Nephron progenitor cell (in vitro differentiated cells): ENCODE results near the gene CFC1.
"Not testable (repeated sequence)": the region's sequence is repeated elsewhere in the genome, so short reads cannot be mapped to it uniquely, and the experiment has no call there.

Source experiments
- DNase-seq: peaks from one replicate; pipeline ENCODE4 v3.0.0; 2021
- H3K27ac Mint-ChIP-seq: 2 replicates; pipeline ENCODE4 v1.8.0; 2021; ENCODE audit warnings: mild to moderate bottlenecking, moderate library complexity, mixed read lengths
- H3K27me3 Mint-ChIP-seq: 2 replicates; pipeline ENCODE4 v1.8.0; 2021; ENCODE audit warnings: mild to moderate bottlenecking, low read depth, mixed read lengths; ENCODE audit not compliant: poor library complexity
- H3K36me3 Mint-ChIP-seq: 2 replicates; pipeline ENCODE4 v1.8.0; 2021; ENCODE audit warnings: low read depth, mixed read lengths
- H3K4me1 Mint-ChIP-seq: 2 replicates; pipeline ENCODE4 v1.8.0; 2021; ENCODE audit warnings: mixed read lengths
- H3K4me3 Mint-ChIP-seq: 2 replicates; pipeline ENCODE4 v1.8.0; 2021; ENCODE audit warnings: mild to moderate bottlenecking, moderate library complexity, mixed read lengths
- H3K9me3 Mint-ChIP-seq: 2 replicates; pipeline ENCODE4 v1.8.0; 2021; ENCODE audit warnings: mild to moderate bottlenecking, moderate library complexity, mixed read lengths

The CFC1 gene

GRCh38 chr2:130556441-130556840 lies 42.9 kb downstream of the CFC1 start:
- DNase-seq, H3K36me3 Mint-ChIP-seq, H3K4me1 Mint-ChIP-seq, H3K9me3 Mint-ChIP-seq, H3K27ac Mint-ChIP-seq, H3K4me3 Mint-ChIP-seq, H3K27me3 Mint-ChIP-seq: not testable (repeated sequence)

GRCh38 chr2:130554178-130554577 lies 45.2 kb downstream of the CFC1 start:
- H3K4me1 Mint-ChIP-seq = not testable (repeated sequence)

GRCh38 chr2:130549475-130549874 lies 49.9 kb downstream of the CFC1 start:
- H3K4me1 Mint-ChIP-seq, H3K36me3 Mint-ChIP-seq, H3K27me3 Mint-ChIP-seq, DNase-seq, H3K9me3 Mint-ChIP-seq, H3K4me3 Mint-ChIP-seq, H3K27ac Mint-ChIP-seq: not testable (repeated sequence)

More at GRCh38 chr2:130554178-130554577, 45.2 kb downstream of the CFC1 start:
- not testable (repeated sequence) for H3K27me3 Mint-ChIP-seq, H3K4me3 Mint-ChIP-seq, DNase-seq, H3K27ac Mint-ChIP-seq, H3K9me3 Mint-ChIP-seq, H3K36me3 Mint-ChIP-seq

- not testable (repeated sequence) for H3K27ac Mint-ChIP-seq, H3K36me3 Mint-ChIP-seq, DNase-seq, H3K4me3 Mint-ChIP-seq, H3K9me3 Mint-ChIP-seq, H3K4me1 Mint-ChIP-seq, H3K27me3 Mint-ChIP-seq
These were observed 51.0 kb downstream of the CFC1 start for GRCh38 chr2:130548418-130548817.

- not testable (repeated sequence) for H3K27ac Mint-ChIP-seq, H3K9me3 Mint-ChIP-seq, H3K36me3 Mint-ChIP-seq, H3K4me1 Mint-ChIP-seq, DNase-seq, H3K27me3 Mint-ChIP-seq, H3K4me3 Mint-ChIP-seq
These were observed 54.4 kb downstream of the CFC1 start for GRCh38 chr2:130544978-130545377.

- H3K4me3 Mint-ChIP-seq, H3K27ac Mint-ChIP-seq, H3K9me3 Mint-ChIP-seq, H3K36me3 Mint-ChIP-seq, H3K4me1 Mint-ChIP-seq, DNase-seq, H3K27me3 Mint-ChIP-seq: not testable (repeated sequence)
These were observed 55.4 kb downstream of the CFC1 start for GRCh38 chr2:130543785-130544528.

GRCh38 chr2:130542789-130543188 lies 56.6 kb downstream of the CFC1 start:
- H3K27me3 Mint-ChIP-seq, H3K4me3 Mint-ChIP-seq, H3K9me3 Mint-ChIP-seq, DNase-seq, H3K4me1 Mint-ChIP-seq, H3K36me3 Mint-ChIP-seq, H3K27ac Mint-ChIP-seq: not testable (repeated sequence)
